Measurements from ENCODE around the gene FCSK. TPM values are rescaled to one million over a fixed set of nuclear protein-coding genes. Genes with fewer than 3 reads are reported as not detected.

FCSK gene
- total and polyA plus RNA-seq, 4 donors: 12.0 to 24.1 (median 14.2) TPM

GRCh38 chr16:70453117-70453891 is 1.1 kb upstream of the FCSK start:
- Histone ChIP-seq H3K4me1 (ENCODE audit: control insufficient read depth in 5 of 5, insufficient read depth in 5 of 5, low read length in 5 of 5) (peaks cover 0 to 9% (median 5%) of the 10 kb centered on the region in 5 donors), H3K9ac (ENCODE audit: insufficient read depth in 1 of 2, low read length in 2 of 2) (peak overlapping the region; percentile 28 to 63), H3K9me3 (ENCODE audit: control insufficient read depth in 4 of 4, insufficient read depth in 3 of 4, low read length in 3 of 4) (no peaks in the 10 kb centered on the region), H3K4me3 (no peak overlapping the region), H3K27me3 (ENCODE audit: control insufficient read depth in 3 of 3, insufficient read depth in 3 of 3, low read length in 2 of 3) (no peaks in the 10 kb centered on the region), H3K27ac (ENCODE audit: low read depth in 1 of 2, low read length in 1 of 2) (no peak overlapping the region), H3K36me3 (ENCODE audit: control insufficient read depth in 4 of 4, insufficient read depth in 4 of 4, low read length in 4 of 4) (no peaks in the 10 kb centered on the region)
- DNase-seq: no peak
- no peak for TF ChIP-seq CTCF (IDR thresholded peaks at IDR 0.05; ENCODE audit: control extremely low read depth, extremely low read depth)
- no peak for ATAC-seq (ENCODE audit: insufficient read depth, low FRiP score)
- WGBS, 2 donors: 95 to 96% methylated on average over 11 of the region's 11 CpGs

GRCh38 chr16:70453892-70454221 is 538 bp upstream of the FCSK start:
- TF ChIP-seq CTCF (IDR thresholded peaks at IDR 0.05; ENCODE audit: control extremely low read depth, extremely low read depth): no peak
- H3K9ac ChIP-seq (ENCODE audit: insufficient read depth in 1 of 2, low read length in 2 of 2): peak overlapping the region; percentile 28 to 63
- no peaks in the 10 kb centered on the region for H3K9me3 ChIP-seq (ENCODE audit: control insufficient read depth in 4 of 4, insufficient read depth in 3 of 4, low read length in 3 of 4)
- H3K36me3 ChIP-seq (ENCODE audit: control insufficient read depth in 4 of 4, insufficient read depth in 4 of 4, low read length in 4 of 4): no peaks in the 10 kb centered on the region
- peak overlapping the region in 1 of 2 donors; percentile 91 for H3K27ac ChIP-seq (ENCODE audit: low read depth in 1 of 2, low read length in 1 of 2)
- H3K4me3 ChIP-seq: peak overlapping the region; percentile 90
- 0 to 1% methylated on average over 8 of the region's 8 CpGs for whole genome bisulfite sequencing, 2 donors
- ATAC-seq (ENCODE audit: insufficient read depth, low FRiP score): peak; percentile 6
- H3K4me1 ChIP-seq (ENCODE audit: control insufficient read depth in 5 of 5, insufficient read depth in 5 of 5, low read length in 5 of 5): peaks cover 0 to 9% (median 5%) of the 10 kb centered on the region in 5 donors
- no peaks in the 10 kb centered on the region for H3K27me3 ChIP-seq (ENCODE audit: control insufficient read depth in 3 of 3, insufficient read depth in 3 of 3, low read length in 2 of 3)
- DNase-seq: no peak

- Histone ChIP-seq H3K4me1 (ENCODE audit: control insufficient read depth in 5 of 5, insufficient read depth in 5 of 5, low read length in 5 of 5) (peaks cover 0 to 9% (median 6%) of the 10 kb centered on the region in 5 donors), H3K27ac (ENCODE audit: low read depth in 1 of 2, low read length in 1 of 2) (no peak overlapping the region), H3K9me3 (ENCODE audit: control insufficient read depth in 4 of 4, insufficient read depth in 3 of 4, low read length in 3 of 4) (no peaks in the 10 kb centered on the region), H3K27me3 (ENCODE audit: control insufficient read depth in 3 of 3, insufficient read depth in 3 of 3, low read length in 2 of 3) (no peaks in the 10 kb centered on the region), H3K9ac (ENCODE audit: insufficient read depth in 1 of 2, low read length in 2 of 2) (no peak overlapping the region), H3K4me3 (no peak overlapping the region), H3K36me3 (ENCODE audit: control insufficient read depth in 4 of 4, insufficient read depth in 4 of 4, low read length in 4 of 4) (no peaks in the 10 kb centered on the region)
- no peak for ATAC-seq (ENCODE audit: insufficient read depth, low FRiP score)
- WGBS, 2 donors: 87 to 92% methylated on average over 7 of the region's 7 CpGs
- TF ChIP-seq CTCF (IDR thresholded peaks at IDR 0.05; ENCODE audit: control extremely low read depth, extremely low read depth): no peak
- no peak for DNase-seq
Measured at GRCh38 chr16:70455910-70456309, 1.5 kb downstream of the FCSK start.
